Mucosa of stomach (tissue), 1 donor: ENCODE results near the gene RFX3.

Experiments used
- H3K27me3 ChIP-seq: one replicate; pipeline ENCODE4 v1.7.0; 2013; ENCODE audit warnings: mild to moderate bottlenecking, low read length; ENCODE audit not compliant: control insufficient read depth, insufficient read depth
- H3K36me3 ChIP-seq: one replicate; pipeline ENCODE4 v1.7.0; 2013; ENCODE audit warnings: low read length; ENCODE audit not compliant: control insufficient read depth, insufficient read depth
- H3K4me1 ChIP-seq: one replicate; pipeline ENCODE4 v1.7.0; 2013; ENCODE audit warnings: mild to moderate bottlenecking, low read length; ENCODE audit not compliant: control insufficient read depth, insufficient read depth
- H3K4me3 ChIP-seq: one replicate; pipeline ENCODE4 v1.7.0; 2013; ENCODE audit warnings: low read length
- H3K9ac ChIP-seq: one replicate; pipeline ENCODE4 v1.7.0; 2013; ENCODE audit warnings: mild to moderate bottlenecking, low read length, moderate library complexity
- H3K9me3 ChIP-seq: one replicate; pipeline ENCODE4 v1.7.0; 2013; ENCODE audit warnings: mild to moderate bottlenecking, low read length, moderate library complexity; ENCODE audit not compliant: control insufficient read depth
- donor health status: Pancreatic carcinoma.

The RFX3 gene

DNA sequence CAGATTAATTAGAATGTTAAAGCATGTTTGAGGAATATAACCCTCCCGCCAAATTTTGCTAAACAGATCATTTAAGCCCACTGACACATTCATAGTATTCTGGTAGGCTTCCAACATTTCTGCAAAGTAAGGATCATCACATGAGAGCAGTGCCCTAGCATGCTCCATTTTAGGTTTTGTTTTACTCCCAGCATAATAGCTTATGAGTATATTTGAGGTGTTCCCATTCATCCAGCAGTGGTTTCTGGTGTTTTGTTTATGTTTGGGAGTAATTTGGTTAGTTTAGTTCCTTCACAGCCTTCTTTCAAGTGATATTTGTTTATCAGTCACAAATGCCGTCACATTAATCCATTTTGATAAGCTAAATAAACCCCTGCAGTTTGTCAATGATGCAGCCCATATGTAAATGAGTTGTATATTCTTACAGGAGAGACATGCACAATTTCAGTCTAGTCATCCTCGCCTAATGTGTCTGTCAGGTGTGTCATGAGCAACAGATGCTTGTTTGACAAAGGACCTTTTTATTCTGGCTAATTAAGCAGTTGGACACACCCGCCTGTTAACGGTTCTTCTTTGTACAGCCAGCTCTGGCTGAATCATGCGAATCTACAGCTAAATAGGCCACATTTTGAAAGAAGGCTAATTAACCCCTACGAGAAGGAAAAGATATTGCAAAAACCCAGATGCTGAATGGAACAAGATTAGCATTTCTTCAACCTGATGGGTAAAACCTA lies 124.4 kb downstream of the RFX3 start:
- no peaks in the 10 kb centered on the region for H3K4me1 ChIP-seq
- no peaks in the 10 kb centered on the region for H3K27me3 ChIP-seq
- H3K9ac ChIP-seq = no peak overlapping the region
- no peak overlapping the region for H3K4me3 ChIP-seq
- no peaks in the 10 kb centered on the region for H3K36me3 ChIP-seq
- H3K9me3 ChIP-seq = no peaks in the 10 kb centered on the region

- no peaks in the 10 kb centered on the region for H3K9me3 ChIP-seq
- H3K9ac ChIP-seq = no peak overlapping the region
- H3K4me1 ChIP-seq = no peaks in the 10 kb centered on the region
- H3K27me3 ChIP-seq = no peaks in the 10 kb centered on the region
- H3K36me3 ChIP-seq = no peaks in the 10 kb centered on the region
- no peak overlapping the region for H3K4me3 ChIP-seq
These were observed 127.6 kb downstream of the RFX3 start for GRCh38 chr9:3398232-3398648.

DNA sequence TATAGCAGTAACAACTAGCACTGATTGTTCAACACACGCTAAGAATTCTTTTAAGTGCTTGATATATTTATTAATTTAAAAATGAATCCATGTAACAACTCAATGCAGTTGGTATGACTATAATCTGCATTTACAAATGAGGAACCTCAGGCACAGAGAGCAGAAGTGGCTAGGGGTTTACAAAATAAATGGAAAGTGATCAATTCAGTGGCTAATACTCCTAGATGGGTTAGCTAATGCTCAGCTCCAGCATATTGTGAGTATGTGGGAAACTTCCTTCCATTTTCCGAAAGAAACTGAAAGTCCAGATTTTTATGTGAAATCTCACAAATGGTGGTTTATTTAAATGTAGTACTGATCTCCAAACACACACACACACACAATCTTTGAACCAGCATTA lies 128.0 kb downstream of the RFX3 start:
- no peak overlapping the region for H3K4me3 ChIP-seq
- no peak overlapping the region for H3K9ac ChIP-seq
- H3K36me3 ChIP-seq = no peaks in the 10 kb centered on the region
- no peaks in the 10 kb centered on the region for H3K9me3 ChIP-seq
- H3K27me3 ChIP-seq = no peaks in the 10 kb centered on the region
- no peaks in the 10 kb centered on the region for H3K4me1 ChIP-seq

- no peak overlapping the region for H3K9ac ChIP-seq
- H3K4me3 ChIP-seq = no peak overlapping the region
- H3K36me3 ChIP-seq = no peaks in the 10 kb centered on the region
- H3K4me1 ChIP-seq = no peaks in the 10 kb centered on the region
- no peaks in the 10 kb centered on the region for H3K9me3 ChIP-seq
- H3K27me3 ChIP-seq = no peaks in the 10 kb centered on the region
These were observed 134.4 kb downstream of the RFX3 start for GRCh38 chr9:3391414-3391813.

DNA sequence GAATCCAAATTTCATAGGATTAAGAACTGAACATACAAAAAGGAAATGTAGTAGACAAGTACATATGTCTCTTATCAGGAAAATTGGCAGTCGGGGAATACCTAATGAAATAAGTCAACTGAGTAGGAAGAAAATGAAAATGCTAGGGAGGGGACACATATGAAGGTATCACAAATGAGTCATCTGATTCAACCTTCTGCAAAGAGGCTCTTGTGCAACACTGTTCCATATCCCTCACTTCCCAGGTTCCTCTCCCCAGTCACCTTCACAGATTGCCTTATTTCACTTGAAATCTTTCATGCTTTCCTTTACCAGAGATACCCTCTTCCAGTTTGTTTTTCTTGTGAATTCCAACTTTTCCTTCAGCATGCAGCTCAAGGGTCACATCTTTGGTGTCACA lies 139.0 kb downstream of the RFX3 start:
- Histone ChIP-seq H3K27me3 (no peaks in the 10 kb centered on the region), H3K4me3 (no peak overlapping the region), H3K4me1 (no peaks in the 10 kb centered on the region), H3K9ac (no peak overlapping the region), H3K36me3 (no peaks in the 10 kb centered on the region), H3K9me3 (no peaks in the 10 kb centered on the region)

DNA sequence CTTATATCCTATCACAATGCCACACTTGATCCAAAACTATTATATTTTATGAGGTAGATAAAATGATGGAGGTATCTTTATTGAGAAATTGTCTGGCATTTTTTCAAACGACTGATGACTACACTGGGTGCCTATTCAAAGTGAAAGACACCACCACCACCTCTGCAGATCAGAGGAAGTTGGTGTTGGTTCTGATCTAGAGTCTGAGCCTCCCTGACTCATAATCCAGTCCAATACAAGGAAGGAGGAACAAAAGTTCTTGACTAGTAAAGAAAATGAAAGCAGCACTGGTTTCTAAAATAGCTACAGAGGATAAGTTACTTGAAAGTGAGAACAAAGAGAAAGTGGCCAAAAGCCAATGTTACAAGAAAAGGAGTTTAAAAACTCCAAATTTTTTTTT lies 139.9 kb downstream of the RFX3 start:
- Histone ChIP-seq H3K4me1 (no peaks in the 10 kb centered on the region), H3K36me3 (no peaks in the 10 kb centered on the region), H3K9ac (no peak overlapping the region), H3K27me3 (no peaks in the 10 kb centered on the region), H3K4me3 (no peak overlapping the region), H3K9me3 (no peaks in the 10 kb centered on the region)

DNA sequence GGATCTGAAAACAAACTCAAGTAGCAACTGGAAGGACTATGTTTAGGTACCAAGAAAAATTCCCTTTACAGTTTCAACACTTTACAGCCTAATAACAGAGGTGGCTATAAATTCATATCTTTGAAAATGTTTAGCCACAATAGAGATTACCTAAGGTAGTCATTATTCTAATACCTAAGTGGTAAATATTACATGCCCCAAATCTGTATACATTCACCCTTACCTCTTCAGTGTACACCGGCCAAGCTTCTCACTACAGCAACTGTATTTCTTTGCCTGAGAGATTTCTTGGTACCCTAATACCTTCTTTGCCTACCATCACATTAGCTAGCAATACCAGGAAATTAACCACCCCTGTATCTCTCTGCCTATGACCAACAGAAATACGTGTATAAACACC lies 154.0 kb downstream of the RFX3 start:
- H3K9me3 ChIP-seq = no peaks in the 10 kb centered on the region
- no peak overlapping the region for H3K9ac ChIP-seq
- H3K36me3 ChIP-seq = no peaks in the 10 kb centered on the region
- H3K4me1 ChIP-seq = no peaks in the 10 kb centered on the region
- no peaks in the 10 kb centered on the region for H3K27me3 ChIP-seq
- no peak overlapping the region for H3K4me3 ChIP-seq

GRCh38 chr9:3370715-3371114 lies 155.1 kb downstream of the RFX3 start:
- Histone ChIP-seq H3K36me3 (no peaks in the 10 kb centered on the region), H3K4me1 (no peaks in the 10 kb centered on the region), H3K4me3 (no peak overlapping the region), H3K9ac (no peak overlapping the region), H3K27me3 (no peaks in the 10 kb centered on the region), H3K9me3 (no peaks in the 10 kb centered on the region)

DNA sequence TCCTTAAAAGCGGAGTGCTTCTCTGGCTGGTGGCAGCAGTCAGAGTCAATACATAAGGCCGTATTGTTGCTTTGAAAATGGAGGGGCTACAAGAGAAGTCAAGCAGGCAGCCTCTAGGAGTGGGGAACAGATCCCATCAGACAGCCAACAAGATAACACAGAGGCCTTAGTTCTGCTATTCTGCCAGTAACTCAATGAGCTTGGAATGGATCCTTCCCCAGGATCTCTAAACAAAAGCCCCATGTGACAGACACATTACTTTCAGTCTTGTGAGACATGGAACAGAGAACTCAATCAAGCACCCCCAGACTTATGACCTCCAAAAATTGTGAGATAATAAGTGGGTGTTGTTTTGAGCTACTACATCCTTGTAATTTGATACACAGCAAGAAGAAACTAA lies 158.6 kb downstream of the RFX3 start:
- H3K4me1 ChIP-seq = no peaks in the 10 kb centered on the region
- no peaks in the 10 kb centered on the region for H3K9me3 ChIP-seq
- no peaks in the 10 kb centered on the region for H3K27me3 ChIP-seq
- no peak overlapping the region for H3K9ac ChIP-seq
- no peaks in the 10 kb centered on the region for H3K36me3 ChIP-seq
- H3K4me3 ChIP-seq = no peak overlapping the region

- peaks cover 4% of the 10 kb centered on the region for H3K4me1 ChIP-seq
These were observed 164.0 kb downstream of the RFX3 start for GRCh38 chr9:3361689-3362392.

DNA sequence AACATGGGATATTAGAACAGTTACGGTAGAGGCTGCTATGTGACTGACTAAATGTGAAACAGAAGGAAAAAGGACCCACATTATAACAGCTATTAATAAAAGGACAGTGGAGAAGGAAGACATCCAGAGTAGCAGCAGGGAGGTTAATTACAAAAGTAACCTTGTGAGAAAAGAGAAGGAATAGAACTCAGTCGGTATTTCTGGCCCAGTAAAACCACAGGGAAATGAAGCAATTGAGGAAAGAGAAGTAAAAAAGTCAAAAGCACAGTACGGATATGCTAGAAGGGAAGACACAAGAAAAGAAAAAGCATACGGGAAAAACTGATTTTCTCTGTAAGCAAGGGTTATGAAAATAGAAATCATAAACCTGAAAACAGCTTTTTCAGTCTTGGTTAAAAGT lies 164.7 kb downstream of the RFX3 start:
- Histone ChIP-seq H3K9ac (no peak overlapping the region), H3K36me3 (no peaks in the 10 kb centered on the region), H3K4me1 (peaks cover 4% of the 10 kb centered on the region), H3K4me3 (no peak overlapping the region), H3K27me3 (no peaks in the 10 kb centered on the region), H3K9me3 (no peaks in the 10 kb centered on the region)

More at GRCh38 chr9:3361689-3362392, 164.0 kb downstream of the RFX3 start:
- no peak overlapping the region for H3K4me3 ChIP-seq
- no peaks in the 10 kb centered on the region for H3K27me3 ChIP-seq
- H3K9me3 ChIP-seq = no peaks in the 10 kb centered on the region
- H3K36me3 ChIP-seq = no peaks in the 10 kb centered on the region
- H3K9ac ChIP-seq = no peak overlapping the region

DNA sequence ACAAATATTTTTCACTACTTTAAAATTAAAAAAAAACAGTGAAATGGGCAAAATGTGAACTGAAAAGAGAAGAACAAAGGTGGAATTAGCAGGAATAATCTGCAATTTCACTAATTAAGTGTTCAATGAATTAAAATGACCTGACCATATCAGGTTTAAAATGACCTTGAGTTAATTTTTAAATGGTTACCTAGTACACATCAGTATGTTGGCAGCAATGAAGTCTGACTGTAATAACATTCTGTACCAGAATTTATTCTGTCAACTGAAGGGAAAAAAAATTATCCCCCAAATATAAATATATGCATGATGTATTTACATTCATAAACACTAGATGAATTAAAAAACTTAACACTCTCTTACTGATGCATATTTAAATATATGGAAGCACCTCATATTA lies 165.6 kb downstream of the RFX3 start:
- Histone ChIP-seq H3K9me3 (no peaks in the 10 kb centered on the region), H3K9ac (no peak overlapping the region), H3K4me1 (peaks cover 4% of the 10 kb centered on the region), H3K36me3 (no peaks in the 10 kb centered on the region), H3K4me3 (no peak overlapping the region), H3K27me3 (no peaks in the 10 kb centered on the region)
